ENCODE results near the gene EDDM3A. TPM values are rescaled to one million over a fixed set of nuclear protein-coding genes. Genes with fewer than 3 reads are reported as not detected.

The EDDM3A gene
- total and polyA plus RNA-seq, 2 of the 4 experiments (the other 2 are of a cell fraction): not detected

GRCh38 chr14:20768593-20768892 is 22.9 kb downstream of the EDDM3A start:
- Histone ChIP-seq H2AFZ (replicated peaks; ENCODE audit: low read length, poor library complexity) (no peak overlapping the region), H2BK15ac (ENCODE audit: low read depth, low read length) (no peak overlapping the region), H3K27ac (ENCODE audit: insufficient read depth, low read length) (no peak overlapping the region), H3K4ac (ENCODE audit: low read depth, low read length) (no peak overlapping the region), H3K4me1 (ENCODE audit: control insufficient read depth, insufficient read depth, low read length) (no peaks in the 10 kb centered on the region), H2BK5ac (ENCODE audit: low read depth, low read length, poor library complexity, severe bottlenecking) (no peak overlapping the region), H2AK9ac (replicated peaks; ENCODE audit: low read depth, low read length, poor library complexity) (no peak overlapping the region), H3K4me2 (ENCODE audit: low read depth, low read length) (no peak overlapping the region), H4K91ac (ENCODE audit: insufficient read depth, low read depth, low read length) (no peak overlapping the region), H3K9me3 (ENCODE audit: control insufficient read depth, insufficient read depth, low read length) (no peaks in the 10 kb centered on the region), H4K5ac (ENCODE audit: low read depth, low read length) (no peak overlapping the region), H3K14ac (replicated peaks; ENCODE audit: low read depth, low read length) (no peak overlapping the region), H2BK20ac (ENCODE audit: low read depth, low read length) (no peak overlapping the region), H3K79me1 (ENCODE audit: low read depth in 1 of 2, low read length in 2 of 2) (no peaks in the 10 kb centered on the region), H3K27me3 (ENCODE audit: control insufficient read depth, insufficient read depth, low read length) (no peaks in the 10 kb centered on the region), H3K9ac (ENCODE audit: low read depth, low read length) (no peak overlapping the region), H3K23ac (ENCODE audit: low read depth, low read length) (no peak overlapping the region), H4K20me1 (ENCODE audit: insufficient read depth, low read length) (no peaks in the 10 kb centered on the region), H3K36me3 (ENCODE audit: control insufficient read depth, insufficient read depth, low read length) (no peaks in the 10 kb centered on the region), H3K4me3 (ENCODE audit: insufficient read depth, low read depth, low read length) (no peak overlapping the region), H4K8ac (ENCODE audit: low read depth in 2 of 2, low read length in 2 of 2) (no peak overlapping the region), H3K18ac (ENCODE audit: low read depth, low read length) (no peak overlapping the region), H2AK5ac (ENCODE audit: low read depth, low read length) (no peak overlapping the region), H3K56ac (ENCODE audit: extremely low read depth, insufficient read depth, low read length) (no peak overlapping the region), H3K9me1 (ENCODE audit: insufficient read depth, low read length) (no peaks in the 10 kb centered on the region), H2BK120ac (ENCODE audit: low read depth, low read length) (no peak overlapping the region)
- CTCF ChIA-PET: no interaction called here
- DNase-seq (no peak), ATAC-seq (ENCODE audit: low read depth) (no peak)
- WGBS, 2 experiments (ENCODE audit: extremely low coverage in 2 of 2, insufficient read length in 1 of 2): no CpG with 5 or more reads among the region's 3 CpGs
- intact Hi-C loops (cut with micrococcal nuclease): no loop called here
- in situ Hi-C loops (cut with MboI; ENCODE audit: low sequenced_read_pairs): no loop called here
- dilution Hi-C loops (cut with HindIII; ENCODE audit: low sequenced_read_pairs, unreplicated experiment): no loop called here
- BruUV-seq (replicated peaks): no TSS peak
- TF ChIP-seq ELK1 (IDR thresholded peaks at IDR 0.05; ENCODE audit: borderline replicate concordance, low read depth, low read length) (no peak), SMC3 (IDR thresholded peaks at IDR 0.05; ENCODE audit: low read depth, low read length) (no peak), FOS (IDR thresholded peaks at IDR 0.05; ENCODE audit: low read depth, low read length) (no peak), RAD21 (IDR thresholded peaks at IDR 0.05; ENCODE audit: low read length) (no peak), CTCF (conservative IDR thresholded peaks at IDR 0.05; ENCODE audit: low read depth, low read length) (no peak), CHD1 (IDR thresholded peaks at IDR 0.05; ENCODE audit: low read depth, low read length) (no peak), BHLHE40 (IDR thresholded peaks at IDR 0.05; ENCODE audit: low read depth, low read length) (no peak), RFX5 (IDR thresholded peaks at IDR 0.05; ENCODE audit: low read depth, low read length) (no peak), NFE2L2 (IDR thresholded peaks at IDR 0.05; ENCODE audit: low read depth, low read length) (no peak), RCOR1 (IDR thresholded peaks at IDR 0.05; ENCODE audit: insufficient replicate concordance, low read length) (no peak), POLR2A (IDR thresholded peaks at IDR 0.05; ENCODE audit: low read depth, low read length) (no peak), CEBPB (IDR thresholded peaks at IDR 0.05; ENCODE audit: low read depth, low read length) (no peak), MAFK (IDR thresholded peaks at IDR 0.05; ENCODE audit: low read depth, low read length) (no peak), USF2 (IDR thresholded peaks at IDR 0.05; ENCODE audit: low read depth, low read length) (no peak), MXI1 (IDR thresholded peaks at IDR 0.05; ENCODE audit: borderline replicate concordance, low read depth, low read length) (no peak), MAZ (IDR thresholded peaks at IDR 0.05; ENCODE audit: borderline replicate concordance, low read depth, low read length) (no peak)
- POLR2A ChIA-PET (ENCODE audit: unreplicated experiment): no interaction called here

All from IMR-90 (cell line).